Measurements from ENCODE around the gene TPBG.

TPBG gene

DNA sequence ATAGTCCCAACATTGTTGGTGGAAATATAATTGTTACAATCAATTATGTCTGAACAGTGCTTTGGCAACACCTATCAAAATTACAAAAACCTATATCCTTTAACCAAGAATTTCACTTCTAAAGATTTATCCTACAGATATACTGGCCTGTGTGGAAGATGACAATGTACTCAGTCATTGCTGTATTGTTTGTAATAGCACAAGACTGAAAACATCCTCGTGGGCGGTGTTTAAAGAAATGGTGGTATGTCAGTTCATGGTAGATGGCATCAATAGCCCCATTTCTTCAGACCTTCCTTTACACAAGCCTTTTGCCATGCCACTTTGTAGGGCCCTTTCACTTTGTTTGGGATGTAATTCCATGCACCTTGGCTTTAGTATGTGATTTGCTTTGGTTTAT, 9.8 kb upstream of the TPBG start:
- Histone ChIP-seq H3K4me2 (ENCODE audit: insufficient read depth, low read length, poor library complexity, severe bottlenecking) (no peak overlapping the region), H3K23ac (ENCODE audit: low read depth, low read length, poor library complexity) (no peak overlapping the region), H3K4me1 (ENCODE audit: control insufficient read depth in 2 of 2, insufficient read depth in 1 of 2, low read depth in 1 of 2, low read length in 2 of 2) (no peaks in the 10 kb centered on the region), H2BK12ac (ENCODE audit: low read length) (no peak overlapping the region), H2AK5ac (ENCODE audit: low read depth, low read length) (no peak overlapping the region), H4K91ac (ENCODE audit: low read depth, low read length, poor library complexity) (no peak overlapping the region), H2BK15ac (ENCODE audit: low read length) (no peak overlapping the region), H3K36me3 (replicated peaks in 1 of 2; ENCODE audit: control insufficient read depth in 2 of 2, insufficient read depth in 2 of 2, low read length in 2 of 2) (no peaks in the 10 kb centered on the region), H3K79me1 (ENCODE audit: low read depth, low read length) (no peaks in the 10 kb centered on the region), H3K4ac (ENCODE audit: low read length) (no peak overlapping the region), H4K8ac (ENCODE audit: low read depth, low read length) (no peak overlapping the region), H3K27ac (replicated peaks; ENCODE audit: low read length) (no peak overlapping the region), H3K27me3 (ENCODE audit: control insufficient read depth in 3 of 3, insufficient read depth in 3 of 3, low read depth in 1 of 3, low read length in 3 of 3) (no peaks in the 10 kb centered on the region), H2BK120ac (ENCODE audit: low read depth, low read length) (no peak overlapping the region), H3K18ac (ENCODE audit: low read length) (no peak overlapping the region), H3K9ac (ENCODE audit: low read depth, low read length, poor library complexity) (no peak overlapping the region), H3K4me3 (ENCODE audit: low read length in 2 of 2) (no peak overlapping the region), H2AFZ (ENCODE audit: low read length) (no peak overlapping the region), H2BK5ac (ENCODE audit: low read length) (no peak overlapping the region), H3K9me3 (replicated peaks in 1 of 2; ENCODE audit: control insufficient read depth in 2 of 2, insufficient read depth in 1 of 2, low read depth in 1 of 2, low read length in 2 of 2) (no peaks in the 10 kb centered on the region), H3K14ac (ENCODE audit: low read length) (no peak overlapping the region)
- WGBS, 2 donors (ENCODE audit: extremely low coverage in 2 of 2, insufficient read length in 2 of 2, insufficient replicate concordance in 1 of 2), result no CpG with 5 or more reads among the region's 2 CpGs
- DNase-seq (ENCODE audit: low spot score), result no peak

DNA sequence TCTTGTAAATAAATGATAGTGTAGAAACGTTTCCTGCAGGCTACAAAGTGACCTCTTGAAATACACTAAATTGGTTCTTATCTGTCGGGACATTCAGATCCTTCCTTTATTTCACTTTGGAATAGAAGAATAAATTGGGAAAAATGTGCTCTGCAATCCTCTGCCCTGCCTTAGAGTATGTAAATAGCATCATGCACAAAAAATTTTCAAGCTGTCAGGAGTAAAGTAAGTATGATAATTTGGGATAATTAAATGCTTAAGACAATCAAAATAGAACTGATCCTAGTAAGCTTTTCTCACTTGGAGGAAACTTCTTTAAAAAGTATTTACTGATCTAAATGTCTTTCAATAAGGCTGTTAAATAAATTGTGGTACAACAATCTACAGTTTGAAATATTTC, 3.1 kb upstream of the TPBG start:
- no peak overlapping the region for H2AK5ac ChIP-seq (ENCODE audit: low read depth, low read length)
- no peak overlapping the region for H2BK120ac ChIP-seq (ENCODE audit: low read depth, low read length)
- H3K27ac ChIP-seq (replicated peaks; ENCODE audit: low read length), result no peak overlapping the region
- no peak overlapping the region for H3K4me3 ChIP-seq (ENCODE audit: low read length in 2 of 2)
- H2AFZ ChIP-seq (ENCODE audit: low read length), result no peak overlapping the region
- no CpG with 5 or more reads among the region's 2 CpGs for WGBS, 2 donors (ENCODE audit: extremely low coverage in 2 of 2, insufficient read length in 2 of 2, insufficient replicate concordance in 1 of 2)
- H4K91ac ChIP-seq (ENCODE audit: low read depth, low read length, poor library complexity), result no peak overlapping the region
- peaks cover 0 to 3% of the 10 kb centered on the region in 2 donors for H3K9me3 ChIP-seq (replicated peaks in 1 of 2; ENCODE audit: control insufficient read depth in 2 of 2, insufficient read depth in 1 of 2, low read depth in 1 of 2, low read length in 2 of 2)
- H3K79me1 ChIP-seq (ENCODE audit: low read depth, low read length), result peaks cover 7% of the 10 kb centered on the region
- peaks cover 1 to 3% of the 10 kb centered on the region in 2 donors for H3K36me3 ChIP-seq (replicated peaks in 1 of 2; ENCODE audit: control insufficient read depth in 2 of 2, insufficient read depth in 2 of 2, low read length in 2 of 2)
- DNase-seq (ENCODE audit: low spot score), result no peak
- no peak overlapping the region for H3K9ac ChIP-seq (ENCODE audit: low read depth, low read length, poor library complexity)
- H3K4me1 ChIP-seq (ENCODE audit: control insufficient read depth in 2 of 2, insufficient read depth in 1 of 2, low read depth in 1 of 2, low read length in 2 of 2), result peaks cover 2 to 4% of the 10 kb centered on the region in 2 donors
- no peak overlapping the region for H3K4me2 ChIP-seq (ENCODE audit: insufficient read depth, low read length, poor library complexity, severe bottlenecking)
- no peak overlapping the region for H3K4ac ChIP-seq (ENCODE audit: low read length)
- no peak overlapping the region for H2BK12ac ChIP-seq (ENCODE audit: low read length)
- no peak overlapping the region for H3K18ac ChIP-seq (ENCODE audit: low read length)
- no peak overlapping the region for H4K8ac ChIP-seq (ENCODE audit: low read depth, low read length)
- no peak overlapping the region for H2BK5ac ChIP-seq (ENCODE audit: low read length)
- H3K23ac ChIP-seq (ENCODE audit: low read depth, low read length, poor library complexity), result no peak overlapping the region
- H3K27me3 ChIP-seq (ENCODE audit: control insufficient read depth in 3 of 3, insufficient read depth in 3 of 3, low read depth in 1 of 3, low read length in 3 of 3), result peaks cover 0 to 30% (median 0%) of the 10 kb centered on the region in 3 experiments
- no peak overlapping the region for H2BK15ac ChIP-seq (ENCODE audit: low read length)
- H3K14ac ChIP-seq (ENCODE audit: low read length), result no peak overlapping the region

DNA sequence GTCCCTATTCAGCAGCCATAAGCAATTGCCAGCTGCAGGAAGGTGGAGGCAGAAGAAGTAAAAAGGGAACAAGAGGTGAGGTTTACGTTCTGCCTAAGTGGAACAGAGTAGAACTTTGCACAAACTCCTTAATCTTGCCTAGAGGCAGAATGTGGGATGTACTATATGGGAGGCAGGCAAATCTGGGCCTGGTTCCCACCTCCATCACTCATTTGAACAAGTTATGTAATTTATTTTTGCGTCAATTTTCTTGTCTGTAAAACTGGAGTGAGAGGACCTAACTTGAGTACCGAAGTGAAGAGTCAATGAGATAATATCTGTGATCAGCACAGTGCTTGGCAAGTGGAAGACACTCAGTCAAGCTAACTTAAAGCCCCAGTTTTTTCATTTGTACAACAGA, 2.0 kb upstream of the TPBG start:
- no peak overlapping the region for H2BK15ac ChIP-seq (ENCODE audit: low read length)
- no peak overlapping the region for H2BK12ac ChIP-seq (ENCODE audit: low read length)
- no peak overlapping the region for H2AK5ac ChIP-seq (ENCODE audit: low read depth, low read length)
- WGBS, 2 donors (ENCODE audit: extremely low coverage in 2 of 2, insufficient read length in 2 of 2, insufficient replicate concordance in 1 of 2), result no CpG with 5 or more reads among the region's 3 CpGs
- H2BK120ac ChIP-seq (ENCODE audit: low read depth, low read length), result no peak overlapping the region
- no peak overlapping the region for H3K4ac ChIP-seq (ENCODE audit: low read length)
- H3K18ac ChIP-seq (ENCODE audit: low read length), result no peak overlapping the region
- H3K27me3 ChIP-seq (ENCODE audit: control insufficient read depth in 3 of 3, insufficient read depth in 3 of 3, low read depth in 1 of 3, low read length in 3 of 3), result peaks cover 0 to 30% (median 0%) of the 10 kb centered on the region in 3 experiments
- H3K4me1 ChIP-seq (ENCODE audit: control insufficient read depth in 2 of 2, insufficient read depth in 1 of 2, low read depth in 1 of 2, low read length in 2 of 2), result peaks cover 2 to 7% of the 10 kb centered on the region in 2 donors
- H3K23ac ChIP-seq (ENCODE audit: low read depth, low read length, poor library complexity), result no peak overlapping the region
- H3K14ac ChIP-seq (ENCODE audit: low read length), result no peak overlapping the region
- H4K8ac ChIP-seq (ENCODE audit: low read depth, low read length), result no peak overlapping the region
- H3K9me3 ChIP-seq (replicated peaks in 1 of 2; ENCODE audit: control insufficient read depth in 2 of 2, insufficient read depth in 1 of 2, low read depth in 1 of 2, low read length in 2 of 2), result peaks cover 0 to 7% of the 10 kb centered on the region in 2 donors
- no peak overlapping the region for H3K4me3 ChIP-seq (ENCODE audit: low read length in 2 of 2)
- H2BK5ac ChIP-seq (ENCODE audit: low read length), result no peak overlapping the region
- H2AFZ ChIP-seq (ENCODE audit: low read length), result no peak overlapping the region
- no peak for DNase-seq (ENCODE audit: low spot score)
- H4K91ac ChIP-seq (ENCODE audit: low read depth, low read length, poor library complexity), result no peak overlapping the region
- H3K9ac ChIP-seq (ENCODE audit: low read depth, low read length, poor library complexity), result no peak overlapping the region
- no peak overlapping the region for H3K27ac ChIP-seq (replicated peaks; ENCODE audit: low read length)
- H3K4me2 ChIP-seq (ENCODE audit: insufficient read depth, low read length, poor library complexity, severe bottlenecking), result no peak overlapping the region
- H3K79me1 ChIP-seq (ENCODE audit: low read depth, low read length), result peaks cover 7% of the 10 kb centered on the region
- peaks cover 3 to 14% of the 10 kb centered on the region in 2 donors for H3K36me3 ChIP-seq (replicated peaks in 1 of 2; ENCODE audit: control insufficient read depth in 2 of 2, insufficient read depth in 2 of 2, low read length in 2 of 2)

DNA sequence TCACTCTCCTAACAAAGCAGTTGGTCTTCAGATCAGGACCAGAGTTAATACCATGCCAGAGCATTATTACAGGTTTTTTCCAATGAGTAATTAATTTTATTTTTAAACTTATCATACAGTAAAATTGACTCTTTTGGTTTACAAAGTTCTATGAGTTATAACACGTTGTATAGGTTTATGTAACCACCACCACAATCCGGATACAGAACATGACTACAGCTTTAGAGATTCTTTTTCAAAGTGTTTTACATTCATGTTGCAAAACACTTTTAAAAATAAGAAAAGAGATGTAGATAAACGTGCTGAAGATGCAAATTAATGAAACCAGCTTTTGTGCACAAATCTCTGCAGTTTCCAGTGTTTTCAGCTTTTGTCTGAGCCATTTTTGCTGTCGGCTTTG, 1.5 kb upstream of the TPBG start:
- H2BK120ac ChIP-seq (ENCODE audit: low read depth, low read length), result no peak overlapping the region
- H3K4ac ChIP-seq (ENCODE audit: low read length), result no peak overlapping the region
- H3K36me3 ChIP-seq (replicated peaks in 1 of 2; ENCODE audit: control insufficient read depth in 2 of 2, insufficient read depth in 2 of 2, low read length in 2 of 2), result peaks cover 3 to 18% of the 10 kb centered on the region in 2 donors
- no peak overlapping the region for H3K4me3 ChIP-seq (ENCODE audit: low read length in 2 of 2)
- H3K4me2 ChIP-seq (ENCODE audit: insufficient read depth, low read length, poor library complexity, severe bottlenecking), result peak overlapping the region; percentile 80
- no peak for DNase-seq (ENCODE audit: low spot score)
- H4K91ac ChIP-seq (ENCODE audit: low read depth, low read length, poor library complexity), result no peak overlapping the region
- no peak overlapping the region for H2BK5ac ChIP-seq (ENCODE audit: low read length)
- H3K4me1 ChIP-seq (ENCODE audit: control insufficient read depth in 2 of 2, insufficient read depth in 1 of 2, low read depth in 1 of 2, low read length in 2 of 2), result peaks cover 2 to 7% of the 10 kb centered on the region in 2 donors
- peaks cover 0 to 7% of the 10 kb centered on the region in 2 donors for H3K9me3 ChIP-seq (replicated peaks in 1 of 2; ENCODE audit: control insufficient read depth in 2 of 2, insufficient read depth in 1 of 2, low read depth in 1 of 2, low read length in 2 of 2)
- H3K18ac ChIP-seq (ENCODE audit: low read length), result no peak overlapping the region
- no peak overlapping the region for H3K23ac ChIP-seq (ENCODE audit: low read depth, low read length, poor library complexity)
- H2BK15ac ChIP-seq (ENCODE audit: low read length), result no peak overlapping the region
- H2AFZ ChIP-seq (ENCODE audit: low read length), result no peak overlapping the region
- no peak overlapping the region for H2BK12ac ChIP-seq (ENCODE audit: low read length)
- peak overlapping the region; percentile 99 for H3K27ac ChIP-seq (replicated peaks; ENCODE audit: low read length)
- H3K14ac ChIP-seq (ENCODE audit: low read length), result no peak overlapping the region
- no peak overlapping the region for H4K8ac ChIP-seq (ENCODE audit: low read depth, low read length)
- WGBS, 2 donors (ENCODE audit: extremely low coverage in 2 of 2, insufficient read length in 2 of 2, insufficient replicate concordance in 1 of 2), result no CpG with 5 or more reads among the region's 4 CpGs
- H3K9ac ChIP-seq (ENCODE audit: low read depth, low read length, poor library complexity), result no peak overlapping the region
- H3K79me1 ChIP-seq (ENCODE audit: low read depth, low read length), result peaks cover 7% of the 10 kb centered on the region
- H3K27me3 ChIP-seq (ENCODE audit: control insufficient read depth in 3 of 3, insufficient read depth in 3 of 3, low read depth in 1 of 3, low read length in 3 of 3), result peaks cover 0 to 30% (median 0%) of the 10 kb centered on the region in 3 experiments
- H2AK5ac ChIP-seq (ENCODE audit: low read depth, low read length), result no peak overlapping the region

Measured in neuronal stem cell (in vitro differentiated cells).